HepG2 (cell line): ENCODE data around the gene TMEM125. TPM values are rescaled to one million over a fixed set of nuclear protein-coding genes. Genes with fewer than 3 reads are reported as not detected.
A peak's percentile ranks its signal among the peaks of the same experiment; 100 is the strongest.

Experiments used
- ATAC-seq: fragments of 200-7000 bp; cut with Tn5 transposase; 3 replicates; pipeline ENCODE4 v1.9.1; 2020; ENCODE audit warnings: mild to moderate bottlenecking, moderate library complexity
- BruUV-seq: library from RNA; stranded (reverse); fragments of 400-500 nt; replicated peaks from 2 replicates; lab custom pipeline; 2021; lab: Mats Ljungman, UMichigan
- CTCF ChIA-PET: fragments of 300-600 bp; formaldehyde crosslinking; extraction: SDS; loops from one replicate; lab custom pipeline; 2021; ENCODE audit warnings: low total read pairs, inconsistent platforms, low intra/inter-chr PET ratio; lab: Yijun Ruan, JAX
- POLR2A ChIA-PET: fragments of 350-600 bp; sonication (Branson Sonifier 250); formaldehyde crosslinking; loops from one replicate; lab custom pipeline; 2020; ENCODE audit warnings: antibody characterized with exemption, inconsistent platforms; lab: Yijun Ruan, JAX
- DNase-seq: peaks from one replicate; pipeline ENCODE4 v3.0.0-alpha.2; 2015; ENCODE audit warnings: low spot score
- FAIRE-seq: peaks from 3 replicates; lab custom pipeline; 2011; peaks lifted over from hg19 to GRCh38; lab: Jason Lieb, UNC
- H2AFZ ChIP-seq: one replicate; pipeline ENCODE4 v1.6.1; 2011; ENCODE audit warnings: low read length, inconsistent platforms
- H3K27ac ChIP-seq: fragments of 300-600 bp; 3 replicates; pipeline ENCODE4 v1.8.0; 2011; ENCODE audit warnings: mixed run types, mild to moderate bottlenecking, mixed read lengths, low read length, inconsistent platforms; ENCODE audit not compliant: insufficient read depth; ENCODE audit errors: extremely low read length
- H3K27me3 ChIP-seq, 2 experiments: fragments of 200-600 bp in 1 of 2; 2 replicates in 1 of 2; 3 replicates in 1 of 2; pipeline versions ENCODE4 v1.6.0 to v1.8.0; 2011; ENCODE audit warnings: low read length in 2 of 2, mild to moderate bottlenecking in 2 of 2, moderate library complexity in 2 of 2, inconsistent platforms in 1 of 2; ENCODE audit not compliant: insufficient read depth in 2 of 2, control insufficient read depth in 1 of 2
- H3K36me3 ChIP-seq, 2 experiments: fragments of 200-600 bp in 1 of 2; replicated peaks in 1 of 2; 2 replicates in 1 of 2; 3 replicates in 1 of 2; pipeline versions ENCODE4 v1.5.1 to v1.8.0; 2011; ENCODE audit warnings: low read length in 2 of 2, inconsistent platforms in 1 of 2; ENCODE audit not compliant: insufficient read depth in 2 of 2, control insufficient read depth in 1 of 2
- H3K4me1 ChIP-seq: 2 replicates; pipeline ENCODE4 v1.5.1; 2012; ENCODE audit warnings: low read length, inconsistent platforms; ENCODE audit not compliant: insufficient read depth
- H3K4me2 ChIP-seq: 2 replicates; pipeline ENCODE4 v1.6.0; 2011; ENCODE audit warnings: low read depth, low read length, inconsistent platforms
- H3K4me3 ChIP-seq, 3 experiments: fragments of 200-600 bp in 1 of 3; sonication (generic), shearing (Covaris generic) in 1 of 3; replicated peaks in 1 of 3; 2 replicates each; pipeline ENCODE4 v1.5.1; 2011 to 2016; ENCODE audit warnings: low read length in 3 of 3, inconsistent platforms in 2 of 3, low read depth in 2 of 3, mild to moderate bottlenecking in 2 of 3, control low read depth in 1 of 3, mixed read lengths in 1 of 3; ENCODE audit not compliant: insufficient read depth in 1 of 3
- H3K79me2 ChIP-seq: one replicate; pipeline ENCODE4 v1.6.1; 2011; ENCODE audit warnings: low read length, inconsistent platforms; ENCODE audit not compliant: insufficient read depth
- H3K9ac ChIP-seq: 2 replicates; pipeline ENCODE4 v1.6.0; 2011; ENCODE audit warnings: mild to moderate bottlenecking, low read depth, low read length, inconsistent platforms; ENCODE audit not compliant: insufficient read depth
- H3K9me3 ChIP-seq: 2 replicates; pipeline ENCODE4 v1.5.1; 2012; ENCODE audit warnings: mild to moderate bottlenecking, low read length
- H4K20me1 ChIP-seq: 2 replicates; pipeline ENCODE4 v1.6.0; 2011; ENCODE audit warnings: inconsistent platforms, mild to moderate bottlenecking, low read length, moderate library complexity; ENCODE audit not compliant: insufficient read depth
- CEBPG ChIP-seq: IDR thresholded peaks from 2 replicates; pipeline ENCODE4 v1.6.1; 2016
- ELF3 ChIP-seq: IDR thresholded peaks from 2 replicates; pipeline ENCODE4 v1.6.1; 2016; ENCODE audit warnings: missing genetic modification reagents, missing compliant biosample characterization
- FOXC1 ChIP-seq: sonication (generic); formaldehyde crosslinking; IDR thresholded peaks from 2 replicates; pipeline ENCODE4 v1.8.0; 2022; ENCODE audit warnings: mild to moderate bottlenecking, missing genetic modification reagents, borderline replicate concordance
- GABPB1 ChIP-seq: IDR thresholded peaks from 2 replicates; pipeline ENCODE4 v1.6.1; 2016; ENCODE audit warnings: mild to moderate bottlenecking, missing genetic modification reagents, moderate library complexity, missing compliant biosample characterization
- GATAD2A ChIP-seq: IDR thresholded peaks from 2 replicates; pipeline ENCODE4 v1.6.1; 2016
- GMEB1 ChIP-seq: sonication (generic); formaldehyde crosslinking; IDR thresholded peaks from 2 replicates; pipeline ENCODE4 v1.5.1; 2020; ENCODE audit warnings: missing genetic modification reagents, mild to moderate bottlenecking, borderline replicate concordance
- HMGXB3 ChIP-seq: sonication (generic); formaldehyde crosslinking; IDR thresholded peaks from 2 replicates; pipeline ENCODE4 v1.4.0; 2020; ENCODE audit warnings: missing genetic modification reagents, borderline replicate concordance
- MZF1 ChIP-seq: sonication (generic); formaldehyde crosslinking; IDR thresholded peaks from 2 replicates; pipeline ENCODE4 v1.8.1; 2023; ENCODE audit warnings: mild to moderate bottlenecking, missing genetic modification reagents, borderline replicate concordance
- NFE2L2 ChIP-seq: fragments of 150-350 bp; IDR thresholded peaks from 2 replicates; pipeline ENCODE4 v1.6.1; 2014; ENCODE audit warnings: low read length
- RFX1 ChIP-seq: fragments of 450-650 bp; IDR thresholded peaks from 2 replicates; pipeline ENCODE4 v1.6.1; 2017
- XRCC5 ChIP-seq: fragments of 200-400 bp; formaldehyde crosslinking; optimal IDR thresholded peaks from 2 replicates; pipeline ENCODE3; 2017; ENCODE audit warnings: mild to moderate bottlenecking, low read length
- ZFP1 ChIP-seq: IDR thresholded peaks from 2 replicates; pipeline ENCODE4 v1.6.1; 2016
- ZFP41 ChIP-seq: sonication (generic); formaldehyde crosslinking; IDR thresholded peaks from 2 replicates; pipeline ENCODE4 v1.4.0; 2020; ENCODE audit warnings: mild to moderate bottlenecking, missing genetic modification reagents, borderline replicate concordance
- ZKSCAN8 ChIP-seq: IDR thresholded peaks from 2 replicates; pipeline ENCODE4 v1.6.1; 2016; ENCODE audit warnings: borderline replicate concordance, missing genetic modification reagents, missing compliant biosample characterization
- ZNF225 ChIP-seq: sonication (generic); formaldehyde crosslinking; IDR thresholded peaks from 2 replicates; pipeline ENCODE4 v1.4.0; 2020; ENCODE audit warnings: mild to moderate bottlenecking, missing genetic modification reagents
- ZNF253 ChIP-seq: sonication (generic); formaldehyde crosslinking; IDR thresholded peaks from 2 replicates; pipeline ENCODE4 v1.8.0; 2022; ENCODE audit warnings: mild to moderate bottlenecking, missing genetic modification reagents, borderline replicate concordance
- ZNF3 ChIP-seq: IDR thresholded peaks from 2 replicates; pipeline ENCODE4 v1.7.0; 2017; ENCODE audit warnings: inconsistent platforms
- ZNF430 ChIP-seq: sonication (generic); formaldehyde crosslinking; IDR thresholded peaks from 2 replicates; pipeline ENCODE4 v1.9.0; 2021; ENCODE audit warnings: mild to moderate bottlenecking, missing genetic modification reagents
- ZNF614 ChIP-seq: IDR thresholded peaks from 2 replicates; pipeline ENCODE4 v1.6.1; 2018; ENCODE audit warnings: missing biosample characterization, missing genetic modification reagents, inconsistent platforms, borderline replicate concordance
- ZNF619 ChIP-seq: sonication (generic); formaldehyde crosslinking; IDR thresholded peaks from 2 replicates; pipeline ENCODE4 v1.4.0; 2020; ENCODE audit warnings: mild to moderate bottlenecking, missing genetic modification reagents
- ZNF660 ChIP-seq: sonication (generic); formaldehyde crosslinking; IDR thresholded peaks from 2 replicates; pipeline ENCODE4 v1.5.1; 2020; ENCODE audit warnings: mild to moderate bottlenecking, low read depth, missing genetic modification reagents, borderline replicate concordance
- ZNF775 ChIP-seq: sonication (generic); formaldehyde crosslinking; IDR thresholded peaks from 2 replicates; pipeline ENCODE4 v1.4.0; 2020; ENCODE audit warnings: missing genetic modification reagents, mild to moderate bottlenecking, moderate library complexity, borderline replicate concordance
- WGBS: methylation state at CpG from one replicate; pipeline ENCODE4 v1.1.6; 2017; ENCODE audit warnings: low lambda C conversion rate; 5-methylcytosine and 5-hydroxymethylcytosine counted together
- in situ Hi-C: cut with HindIII; loops from 2 replicates; pipeline ENCODE4 v1.10.0; 2017; ENCODE audit warnings: low pct_unique_long_range_greater_than_20kb; ENCODE audit not compliant: extremely low pct_ligation_motif_present
- intact Hi-C: fragments of 100-400 bp; cut with micrococcal nuclease; formaldehyde crosslinking; loops from one replicate; pipeline ENCODE4 v1.10.0; 2022; ENCODE audit not compliant: unreplicated experiment
- polyA plus RNA-seq, 8 experiments: library from polyadenylated mRNA; depleted of rRNA in 3 of 8; stranded (reverse) in 7 of 8; unstranded in 1 of 8; fragments of >200 nt; fragmentation: Illumina TruSeq in 4 of 8; extraction: Trizol in 4 of 8; gene quantifications; 2 replicates each; pipeline versions ENCODE4 v1.2.1 to v1.2.3, GENCODE V29; 2011 to 2016; ENCODE audit warnings: low read depth in 4 of 8, missing spikeins in 1 of 8, mixed read lengths in 1 of 8; ENCODE audit not compliant: insufficient read depth in 1 of 8
- total RNA-seq, 5 experiments: library from RNA; depleted of rRNA; stranded (reverse); fragments of >200 nt; fragmentation: Illumina TruSeq; extraction: Trizol; gene quantifications; 2 replicates each; pipeline ENCODE4 v1.2.3, GENCODE V29; 2016; ENCODE audit warnings: low read depth in 1 of 5

Gene TMEM125
- total and polyA plus RNA-seq, 2 of the 13 experiments (the other 11 are each of a cell fraction or from before 2014, with no cell fraction given): 0.03 TPM; not detected in 1

DNA sequence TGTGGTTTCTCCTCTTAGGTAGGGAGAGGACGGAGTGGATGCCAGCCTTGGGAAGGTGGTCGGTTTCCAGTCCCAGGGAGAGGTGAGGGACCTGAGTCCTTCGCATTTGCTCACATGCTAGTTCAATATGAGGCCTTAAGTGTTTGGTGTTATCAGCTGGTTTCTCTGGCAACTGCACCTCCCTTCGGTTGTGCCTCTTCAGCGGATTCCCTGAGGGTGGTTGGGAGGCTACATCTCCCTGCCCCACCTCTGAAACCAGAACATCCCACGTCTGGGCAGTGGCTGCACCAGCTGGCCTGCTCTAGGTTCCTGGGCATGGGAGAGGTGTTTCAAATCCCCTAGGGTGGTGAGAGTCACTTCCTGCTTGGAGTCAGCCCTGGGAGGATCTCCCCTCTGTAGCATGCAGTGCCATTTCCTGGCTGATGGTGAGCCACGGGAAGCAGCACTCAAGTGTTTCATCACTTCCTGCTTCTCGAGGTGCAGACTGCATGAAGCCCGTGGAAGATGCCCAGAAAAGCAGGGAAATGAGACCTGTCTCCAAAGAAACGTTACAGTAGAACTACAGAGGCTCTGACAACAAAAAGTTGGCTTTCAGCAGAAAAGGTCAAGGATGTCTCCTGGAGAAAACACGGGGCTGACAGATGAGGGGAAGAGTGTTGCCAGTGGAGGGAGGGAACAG, 4.5 kb downstream of the TMEM125 start:
- no peak for FAIRE-seq
- no TSS peak for BruUV-seq
- H3K9ac ChIP-seq: no peak overlapping the region
- 49% methylated on average over 7 of the region's 11 CpGs for WGBS
- H3K9me3 ChIP-seq: no peaks in the 10 kb centered on the region
- no peak for ATAC-seq
- no peak for DNase-seq
- H4K20me1 ChIP-seq: no peaks in the 10 kb centered on the region
- intact Hi-C loops: no loop called here
- no peak overlapping the region for H2AFZ ChIP-seq
- H3K79me2 ChIP-seq: no peaks in the 10 kb centered on the region
- ChIA-PET CTCF (no interaction called here), POLR2A (no interaction called here)
- H3K27ac ChIP-seq: no peak overlapping the region
- H3K4me1 ChIP-seq: peaks cover 75% of the 10 kb centered on the region
- H3K4me3 ChIP-seq: no peak overlapping the region
- in situ Hi-C loops: no loop called here
- H3K27me3 ChIP-seq: peaks cover 0 to 3% of the 10 kb centered on the region in 2 experiments; a peak in 1 of 5 replicates
- no peaks in the 10 kb centered on the region for H3K36me3 ChIP-seq
- H3K4me2 ChIP-seq: no peak overlapping the region
- TF ChIP-seq ZFP41 (CRISPR knock-in tag) (no peak), GMEB1 (no peak), ZNF619 (CRISPR knock-in tag) (no peak), GATAD2A (CRISPR knock-in tag) (no peak), ZNF3 (no peak), ELF3 (CRISPR knock-in tag) (0 out of 2 replicates have a peak, but pooled peaks have one; percentile 31), ZNF430 (CRISPR knock-in tag) (no peak), FOXC1 (CRISPR knock-in tag) (no peak), NFE2L2 (no peak), RFX1 (no peak), ZNF225 (CRISPR knock-in tag) (no peak), CEBPG (CRISPR knock-in tag) (peak; percentile 22), ZNF660 (CRISPR knock-in tag) (no peak), MZF1 (no peak), XRCC5 (no peak), ZKSCAN8 (CRISPR knock-in tag) (no peak), ZNF614 (no peak), HMGXB3 (CRISPR knock-in tag) (no peak), GABPB1 (peak; percentile 69), ZNF253 (CRISPR knock-in tag) (no peak), ZFP1 (CRISPR knock-in tag) (no peak), ZNF775 (CRISPR knock-in tag) (no peak)
